Fibroblast of skin of back (primary cell): ENCODE results near the gene RHBDF1.
A peak's percentile ranks its signal among the peaks of the same experiment; 100 is the strongest.
"Not testable (repeated sequence)": the region's sequence is repeated elsewhere in the genome, so short reads cannot be mapped to it uniquely, and the experiment has no call there.

Experiments
- DNase-seq: peaks from one replicate; pipeline ENCODE4 v3.0.0-alpha.2; 2013

Gene RHBDF1

GRCh38 chr16:58491-59439, 13.7 kb downstream of the RHBDF1 start:
- DNase-seq = no peak

- DNase-seq = no peak
Measured at GRCh38 chr16:57711-58110, 14.7 kb downstream of the RHBDF1 start.

GRCh38 chr16:56231-56927, 16.1 kb downstream of the RHBDF1 start:
- no peak for DNase-seq

- DNase-seq = no peak
Measured at GRCh38 chr16:55571-56136, 16.8 kb downstream of the RHBDF1 start.

GRCh38 chr16:54237-54581, 18.2 kb downstream of the RHBDF1 start:
- no peak for DNase-seq

GRCh38 chr16:53346-54236, 18.8 kb downstream of the RHBDF1 start, which contains the start of the genes POLR3K and SNRNP25:
TSS of gene POLR3K (minus strand) at chr16:53608. CDS start at chr16:53586, 22 bp downstream.
TSS of gene SNRNP25 (plus strand) at chr16:53828. CDS start at chr16:54017, 189 bp downstream.
- DNase-seq = peak; percentile 98

- no peak for DNase-seq
Measured at GRCh38 chr16:50769-51591, 21.5 kb downstream of the RHBDF1 start.

- no peak for DNase-seq
Measured at GRCh38 chr16:47234-47633, 25.2 kb downstream of the RHBDF1 start.

- DNase-seq = not testable (repeated sequence)
Measured at GRCh38 chr16:46510-46909, 25.9 kb downstream of the RHBDF1 start.

- DNase-seq = no peak
Measured at GRCh38 chr16:45454-45853, 27.0 kb downstream of the RHBDF1 start.

GRCh38 chr16:44655-45054, 27.8 kb downstream of the RHBDF1 start:
- DNase-seq = no peak

- no peak for DNase-seq
Measured at GRCh38 chr16:43294-43693, 29.1 kb downstream of the RHBDF1 start.

GRCh38 chr16:42691-43090, 29.7 kb downstream of the RHBDF1 start:
- DNase-seq = no peak

- DNase-seq = no peak
Measured at GRCh38 chr16:42069-42457, 30.4 kb downstream of the RHBDF1 start.

GRCh38 chr16:41439-42068, 30.9 kb downstream of the RHBDF1 start:
- DNase-seq = no peak

- DNase-seq = no peak
Measured at GRCh38 chr16:38941-39892, 33.2 kb downstream of the RHBDF1 start.

- DNase-seq = not testable (repeated sequence)
Measured at GRCh38 chr16:38206-38605, 34.2 kb downstream of the RHBDF1 start.

- no peak for DNase-seq
Measured at GRCh38 chr16:37511-37910, 34.9 kb downstream of the RHBDF1 start.

GRCh38 chr16:36336-36984, 36.0 kb downstream of the RHBDF1 start:
- no peak for DNase-seq
